Calu3 (cell line): ENCODE data around the gene NES. TPM values are rescaled to one million over a fixed set of nuclear protein-coding genes. Genes with fewer than 3 reads are reported as not detected.

Experiments
- BruUV-seq: library from RNA; stranded (reverse); fragments of 400-500 nt; replicated peaks from 2 replicates; lab custom pipeline; 2021; lab: Mats Ljungman, UMichigan
- CTCF ChIA-PET: fragments of 300-600 bp; sonication (Branson Sonifier 250); formaldehyde crosslinking; loops from one replicate; lab custom pipeline; 2022; ENCODE audit warnings: antibody characterized with exemption; lab: Charles Lee
- DNase-seq: peaks from one replicate; pipeline ENCODE4 v3.0.0; 2022
- H3K27ac Mint-ChIP-seq: one replicate; pipeline ENCODE4 v1.8.0; 2022; ENCODE audit warnings: mixed read lengths; ENCODE audit not compliant: unreplicated experiment
- H3K27me3 Mint-ChIP-seq: one replicate; pipeline ENCODE4 v1.8.0; 2022; ENCODE audit warnings: mixed read lengths; ENCODE audit not compliant: unreplicated experiment
- H3K36me3 Mint-ChIP-seq: one replicate; pipeline ENCODE4 v1.8.0; 2022; ENCODE audit warnings: mild to moderate bottlenecking, moderate library complexity, mixed read lengths; ENCODE audit not compliant: insufficient read depth, unreplicated experiment
- H3K4me1 Mint-ChIP-seq: one replicate; pipeline ENCODE4 v1.8.0; 2022; ENCODE audit warnings: mild to moderate bottlenecking, low read depth, mixed read lengths; ENCODE audit not compliant: unreplicated experiment
- H3K4me3 Mint-ChIP-seq: one replicate; pipeline ENCODE4 v1.8.0; 2022; ENCODE audit warnings: mild to moderate bottlenecking, low read depth, moderate library complexity, mixed read lengths; ENCODE audit not compliant: unreplicated experiment
- H3K9me3 Mint-ChIP-seq: one replicate; pipeline ENCODE4 v1.8.0; 2022; ENCODE audit warnings: low read depth, mixed read lengths; ENCODE audit not compliant: unreplicated experiment
- intact Hi-C: fragments of 100-400 bp; cut with micrococcal nuclease; formaldehyde crosslinking; loops from one replicate; pipeline ENCODE4 v1.10.0; 2022; ENCODE audit not compliant: unreplicated experiment
- total RNA-seq: library from RNA; stranded (reverse); gene quantifications from 2 replicates; pipeline ENCODE4 v1.2.3, GENCODE V29; 2022
- TF ChIP-seq, protein P1 (sequence below): fragments of 200-600 bp; IDR thresholded peaks from one replicate; pipeline ENCODE4 v1.8.0; 2022; ENCODE audit warnings: antibody characterized with exemption; ENCODE audit not compliant: unreplicated experiment

The NES gene
- total RNA-seq, 1 experiment from 2014 or later, result 7.4 TPM

- BruUV-seq, result no TSS peak
- Mint-ChIP-seq H3K27me3 (peaks cover 44% of the 10 kb centered on the region), H3K27ac (no peak overlapping the region), H3K9me3 (peaks cover 10% of the 10 kb centered on the region), H3K36me3 (peaks cover 9% of the 10 kb centered on the region), H3K4me3 (no peak overlapping the region), H3K4me1 (peaks cover 21% of the 10 kb centered on the region)
- TF ChIP-seq, protein P1, sequence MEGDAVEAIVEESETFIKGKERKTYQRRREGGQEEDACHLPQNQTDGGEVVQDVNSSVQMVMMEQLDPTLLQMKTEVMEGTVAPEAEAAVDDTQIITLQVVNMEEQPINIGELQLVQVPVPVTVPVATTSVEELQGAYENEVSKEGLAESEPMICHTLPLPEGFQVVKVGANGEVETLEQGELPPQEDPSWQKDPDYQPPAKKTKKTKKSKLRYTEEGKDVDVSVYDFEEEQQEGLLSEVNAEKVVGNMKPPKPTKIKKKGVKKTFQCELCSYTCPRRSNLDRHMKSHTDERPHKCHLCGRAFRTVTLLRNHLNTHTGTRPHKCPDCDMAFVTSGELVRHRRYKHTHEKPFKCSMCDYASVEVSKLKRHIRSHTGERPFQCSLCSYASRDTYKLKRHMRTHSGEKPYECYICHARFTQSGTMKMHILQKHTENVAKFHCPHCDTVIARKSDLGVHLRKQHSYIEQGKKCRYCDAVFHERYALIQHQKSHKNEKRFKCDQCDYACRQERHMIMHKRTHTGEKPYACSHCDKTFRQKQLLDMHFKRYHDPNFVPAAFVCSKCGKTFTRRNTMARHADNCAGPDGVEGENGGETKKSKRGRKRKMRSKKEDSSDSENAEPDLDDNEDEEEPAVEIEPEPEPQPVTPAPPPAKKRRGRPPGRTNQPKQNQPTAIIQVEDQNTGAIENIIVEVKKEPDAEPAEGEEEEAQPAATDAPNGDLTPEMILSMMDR, result no peak
- intact Hi-C loops, result no loop called here
- CTCF ChIA-PET, result interaction anchor here (0.8 kb wide), 1 partner anchor 9 kb away, joined by 4 read pairs; no protein-coding TSS in a partner anchor
- no peak for DNase-seq
Measured at GRCh38 chr1:156669794-156670193, 7.4 kb downstream of the NES start.

GRCh38 chr1:156668801-156669637 is 8.2 kb downstream of the NES start:
- TSS peak; percentile 16 for BruUV-seq
- intact Hi-C loops, result no loop called here
- DNase-seq, result no peak
- Mint-ChIP-seq H3K27me3 (peaks cover 39% of the 10 kb centered on the region), H3K9me3 (peaks cover 10% of the 10 kb centered on the region), H3K4me3 (no peak overlapping the region), H3K36me3 (peaks cover 9% of the 10 kb centered on the region), H3K27ac (no peak overlapping the region), H3K4me1 (peaks cover 27% of the 10 kb centered on the region)
- TF ChIP-seq, protein P1, result no peak
- CTCF ChIA-PET, result interaction anchor here (0.8 kb wide), 1 partner anchor 8 kb away, joined by 4 read pairs; no protein-coding TSS in a partner anchor

- Mint-ChIP-seq H3K4me1 (peaks cover 35% of the 10 kb centered on the region), H3K27ac (no peak overlapping the region), H3K27me3 (peaks cover 30% of the 10 kb centered on the region), H3K9me3 (peaks cover 10% of the 10 kb centered on the region), H3K4me3 (no peak overlapping the region), H3K36me3 (peaks cover 7% of the 10 kb centered on the region)
- TF ChIP-seq, protein P1, result no peak
- DNase-seq, result no peak
- CTCF ChIA-PET, result interaction anchor here (0.6 to 1.0 kb wide), 4 partner anchors 9 to 206 kb away, joined by 3 to 7 read pairs (median 6); partner anchors contain the start of gene NES
- intact Hi-C loops, result no loop called here
- BruUV-seq, result no TSS peak
Measured at GRCh38 chr1:156667968-156668709, 9.1 kb downstream of the NES start.

DNA sequence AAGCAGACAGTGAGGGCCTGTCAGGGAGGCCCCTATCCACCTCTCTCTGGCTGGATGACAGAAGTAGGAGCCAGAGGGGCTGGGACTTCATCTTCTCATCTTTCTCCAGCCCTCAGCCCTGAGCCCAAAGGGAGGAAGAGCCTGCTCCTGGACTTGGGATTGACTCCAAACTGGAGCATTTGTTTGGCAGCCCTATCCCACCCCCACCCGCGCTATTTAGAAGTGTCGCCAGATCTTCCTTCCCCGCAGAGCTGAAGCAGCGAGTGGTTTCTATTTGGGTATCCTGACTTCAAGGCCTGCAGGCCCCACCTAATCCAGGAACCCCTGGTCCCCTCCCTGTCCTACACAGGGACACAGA is 9.6 kb downstream of the NES start:
- Mint-ChIP-seq H3K4me1 (peaks cover 41% of the 10 kb centered on the region), H3K36me3 (peaks cover 5% of the 10 kb centered on the region), H3K4me3 (no peak overlapping the region), H3K27me3 (peaks cover 24% of the 10 kb centered on the region), H3K9me3 (peaks cover 10% of the 10 kb centered on the region), H3K27ac (no peak overlapping the region)
- CTCF ChIA-PET, result interaction anchor here (0.6 to 1.0 kb wide), 4 partner anchors 10 to 207 kb away, joined by 3 to 7 read pairs (median 6); partner anchors contain the start of gene NES
- DNase-seq, result no peak
- no TSS peak for BruUV-seq
- intact Hi-C loops, result no loop called here
- TF ChIP-seq, protein P1, result no peak
